Glomerular visceral epithelial cell (primary cell): ENCODE measurements around the gene BACH1.
A peak's percentile ranks its signal among the peaks of the same experiment; 100 is the strongest.
"Not testable (repeated sequence)": the region's sequence is repeated elsewhere in the genome, so short reads cannot be mapped to it uniquely, and the experiment has no call there.

Experiments used
- DNase-seq: peaks from one replicate; pipeline ENCODE4 v3.0.0-alpha.2; 2016; ENCODE audit errors: extremely low spot score

The BACH1 gene

DNA sequence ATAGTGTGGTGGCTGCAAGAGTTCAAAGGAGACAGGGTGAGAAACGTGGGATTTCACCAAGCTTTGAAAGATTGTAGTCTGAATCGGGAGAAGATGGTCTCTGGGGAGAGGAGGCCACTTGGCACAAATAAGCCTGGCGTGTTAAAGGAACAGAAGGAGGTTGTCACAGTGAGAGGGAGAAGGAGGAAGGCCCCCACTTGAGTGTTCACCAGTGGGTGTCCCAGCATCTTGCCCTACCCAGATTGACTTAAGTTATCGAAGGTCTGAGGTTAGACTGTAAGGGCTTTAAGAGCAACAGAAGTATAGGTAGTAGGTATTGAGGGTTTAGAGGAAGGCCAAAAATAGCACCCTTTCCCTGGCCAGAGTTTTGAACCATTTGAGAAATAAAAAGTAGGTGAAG is 48.0 kb downstream of the BACH1 start:
- DNase-seq, result no peak

GRCh38 chr21:29347274-29347681 is 48.6 kb downstream of the BACH1 start:
- DNase-seq, result no peak

- no peak for DNase-seq
Observed at GRCh38 chr21:29349702-29350101, 51.0 kb downstream of the BACH1 start.

DNA sequence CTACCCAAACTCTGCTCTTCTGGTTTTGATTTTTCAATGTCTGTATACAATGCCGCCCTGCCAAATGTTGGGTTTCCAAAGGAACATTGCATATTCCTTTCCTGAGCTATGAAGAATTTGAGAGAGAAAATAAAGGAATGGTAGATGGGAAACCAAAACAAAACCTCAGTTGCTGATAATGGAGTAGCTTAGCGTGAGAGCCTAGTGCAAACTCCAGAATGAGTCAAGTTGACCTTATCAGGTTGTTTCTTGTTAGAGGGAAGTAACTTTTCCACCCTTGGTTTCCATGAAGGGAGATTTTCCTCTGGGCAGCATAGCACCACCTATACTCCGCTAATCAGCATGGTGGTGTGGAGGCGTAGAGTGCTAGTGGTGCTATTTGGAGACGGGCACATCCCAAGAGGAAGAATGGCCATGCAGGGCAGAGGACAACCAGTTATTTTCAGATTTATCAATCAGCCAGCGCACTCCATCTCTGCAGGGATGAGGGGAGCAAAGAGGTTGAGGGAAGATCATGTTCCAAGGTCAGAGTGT is 51.6 kb downstream of the BACH1 start:
- no peak for DNase-seq

- DNase-seq, result no peak
Observed at GRCh38 chr21:29351691-29352090, 53.0 kb downstream of the BACH1 start.

DNA sequence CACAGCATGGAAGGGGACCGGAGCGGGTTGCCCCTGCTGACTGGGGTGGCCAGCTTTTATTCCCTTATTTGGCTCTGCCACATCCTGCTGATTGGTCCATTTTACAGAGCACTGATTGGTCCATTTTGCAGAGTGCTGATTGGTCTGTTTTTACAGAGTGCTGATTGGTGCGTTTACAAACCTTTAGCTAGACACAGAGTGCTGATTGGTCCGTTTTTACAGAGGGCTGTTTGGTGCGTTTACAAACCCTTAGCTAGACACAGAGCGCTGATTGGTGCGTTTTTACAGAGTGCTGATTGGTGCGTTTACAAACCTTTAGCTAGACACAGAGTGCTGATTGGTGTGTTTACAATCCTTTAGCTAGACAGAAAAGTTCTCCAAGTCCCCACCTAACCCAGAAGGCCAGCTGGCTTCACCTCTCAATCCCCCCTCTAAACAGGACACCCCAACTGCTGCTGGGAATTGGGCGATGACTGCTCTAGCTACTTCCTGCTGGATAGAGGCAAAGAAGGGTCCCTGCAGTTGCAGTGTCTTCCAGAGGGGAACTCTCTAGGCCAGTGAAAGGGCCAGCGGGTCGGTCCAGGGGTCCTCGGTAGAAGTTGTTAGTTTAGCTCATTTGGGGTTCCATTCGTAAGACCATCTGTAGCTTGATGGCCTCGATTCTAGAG is 56.5 kb downstream of the BACH1 start:
- DNase-seq, result not testable (repeated sequence)

GRCh38 chr21:29356291-29356690 is 57.6 kb downstream of the BACH1 start:
- DNase-seq, result not testable (repeated sequence)

- not testable (repeated sequence) for DNase-seq
Observed at GRCh38 chr21:29356810-29357209, 58.1 kb downstream of the BACH1 start.

DNA sequence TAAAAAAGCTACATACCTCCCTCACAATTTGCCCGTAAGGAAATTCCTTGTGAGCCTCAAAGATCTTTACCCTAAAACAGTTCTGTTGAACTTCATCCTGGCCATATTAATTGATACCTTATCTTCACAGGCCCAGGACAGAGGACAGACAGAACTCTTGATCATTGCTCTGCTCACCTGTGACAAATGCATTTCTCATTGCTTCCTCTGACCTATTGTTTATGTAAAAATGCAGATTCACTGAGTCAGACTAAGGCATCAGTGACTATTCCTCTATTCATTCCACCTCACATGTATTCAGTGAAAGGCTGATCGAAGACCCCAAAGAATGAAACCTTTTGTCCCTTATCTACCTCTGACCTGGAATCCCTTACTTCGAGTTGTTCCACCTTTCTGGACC is 61.0 kb downstream of the BACH1 start:
- DNase-seq, result no peak

DNA sequence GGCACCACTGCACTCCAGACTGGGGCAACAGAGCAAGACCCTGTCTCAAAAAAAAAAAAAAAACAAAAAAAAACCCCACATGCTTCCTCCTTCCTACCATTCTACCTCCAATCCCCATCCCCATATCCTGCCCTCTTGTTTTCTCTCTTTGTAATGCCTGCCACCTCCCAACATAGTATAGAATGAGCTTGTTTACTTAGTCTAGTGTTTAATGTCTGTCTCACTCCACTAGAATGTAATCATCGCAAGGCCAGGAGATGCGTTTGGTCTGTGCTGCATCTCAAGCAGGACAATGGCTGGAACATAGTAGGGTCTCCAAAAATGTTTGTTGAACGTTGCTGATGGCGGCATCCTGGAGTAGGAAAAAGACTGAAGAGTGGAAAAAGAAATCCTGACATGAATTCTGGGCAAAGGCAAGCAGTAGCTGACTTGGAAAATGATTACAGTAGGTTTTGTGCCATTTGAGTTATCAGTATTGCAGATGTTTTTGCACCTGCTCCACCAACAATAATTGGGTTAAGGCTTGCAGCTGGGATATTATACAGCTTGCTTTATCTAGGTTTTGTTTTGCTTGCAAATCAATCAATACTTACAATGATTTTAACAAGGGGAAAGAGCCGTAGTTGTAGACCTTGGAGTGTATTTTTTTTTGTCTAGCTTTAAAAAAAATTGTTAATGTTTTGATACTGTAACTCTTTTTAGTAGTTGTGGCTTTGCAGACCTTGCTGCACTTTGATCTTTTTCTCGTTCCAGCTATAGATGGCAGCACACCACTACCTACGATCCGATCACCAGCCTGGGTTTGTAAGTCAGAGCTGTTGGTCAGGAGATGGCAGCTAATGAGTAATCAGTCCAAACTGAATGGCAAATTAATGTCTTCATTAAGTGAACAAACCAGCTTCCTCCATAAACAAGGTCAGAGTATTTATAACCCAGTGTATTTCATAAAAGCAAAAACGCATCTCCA is 62.4 kb downstream of the BACH1 start:
- no peak for DNase-seq

DNA sequence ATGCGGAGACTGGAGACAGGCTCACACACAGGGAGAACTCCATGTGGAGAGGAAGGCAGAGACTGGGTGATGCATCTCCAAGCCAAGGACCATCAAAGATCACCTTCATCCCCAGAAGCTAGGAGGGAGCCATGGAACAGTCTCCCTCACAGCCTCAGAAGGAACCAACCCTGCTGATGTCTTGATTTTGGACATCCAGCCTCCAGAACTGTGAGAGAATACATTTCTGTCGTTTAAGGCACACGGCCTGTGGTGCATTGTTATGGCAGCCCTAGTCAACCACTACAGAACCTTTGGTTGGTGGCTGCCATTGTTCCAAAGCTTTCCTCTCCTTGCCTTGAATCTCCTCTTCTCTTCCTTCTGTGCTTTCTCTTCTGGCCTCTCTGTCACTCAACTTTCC is 64.0 kb downstream of the BACH1 start:
- no peak for DNase-seq

DNA sequence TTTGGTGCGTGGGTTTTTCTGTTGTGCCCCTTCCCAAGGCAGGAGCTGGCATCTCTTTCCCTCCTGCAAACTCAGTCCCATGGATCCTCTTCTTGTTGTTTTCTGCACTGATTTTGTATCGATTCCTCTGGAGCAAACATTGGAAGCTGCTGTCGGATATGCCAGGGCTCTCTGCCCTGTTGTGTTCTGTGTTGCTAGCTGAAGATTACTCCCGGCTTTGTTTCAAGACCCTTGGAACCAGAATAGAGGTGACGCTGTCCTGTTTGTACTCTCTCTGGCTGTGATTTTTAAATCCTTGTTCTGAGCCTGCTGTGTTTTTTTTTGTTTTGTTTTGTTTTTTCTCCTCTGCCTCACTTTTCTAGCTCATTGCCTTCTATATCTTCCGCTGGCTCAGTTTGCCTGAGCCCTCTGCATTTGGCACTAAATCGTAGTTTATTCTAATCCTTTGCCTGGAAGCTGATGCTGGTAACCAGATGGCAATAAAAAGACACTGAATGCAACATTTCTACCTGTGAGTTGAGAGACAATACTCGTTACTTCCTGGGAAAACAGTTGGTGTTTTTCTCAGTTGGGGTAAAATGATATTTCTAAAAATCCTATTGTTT is 67.0 kb downstream of the BACH1 start:
- DNase-seq, result no peak

DNA sequence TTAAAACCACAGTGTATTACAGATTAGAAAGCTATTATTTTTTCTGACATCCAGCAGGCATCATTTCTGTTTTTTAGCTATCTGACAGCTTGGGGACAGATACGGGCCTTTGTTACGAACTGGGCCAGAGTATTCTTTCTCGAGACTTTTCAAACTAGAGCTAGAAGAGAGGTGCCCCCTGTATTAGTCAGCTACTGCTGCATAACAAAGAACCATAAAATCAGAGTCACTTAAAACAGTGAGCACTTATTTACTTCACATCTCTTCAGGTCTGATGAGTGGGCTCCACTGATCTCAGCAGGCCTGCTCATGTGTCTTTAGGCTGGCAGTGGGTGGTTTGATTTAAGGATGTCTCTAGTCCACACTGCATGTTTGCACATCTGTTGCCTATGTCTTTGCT is 67.8 kb downstream of the BACH1 start:
- no peak for DNase-seq

- no peak for DNase-seq
Observed at GRCh38 chr21:29367335-29367734, 68.6 kb downstream of the BACH1 start.

DNA sequence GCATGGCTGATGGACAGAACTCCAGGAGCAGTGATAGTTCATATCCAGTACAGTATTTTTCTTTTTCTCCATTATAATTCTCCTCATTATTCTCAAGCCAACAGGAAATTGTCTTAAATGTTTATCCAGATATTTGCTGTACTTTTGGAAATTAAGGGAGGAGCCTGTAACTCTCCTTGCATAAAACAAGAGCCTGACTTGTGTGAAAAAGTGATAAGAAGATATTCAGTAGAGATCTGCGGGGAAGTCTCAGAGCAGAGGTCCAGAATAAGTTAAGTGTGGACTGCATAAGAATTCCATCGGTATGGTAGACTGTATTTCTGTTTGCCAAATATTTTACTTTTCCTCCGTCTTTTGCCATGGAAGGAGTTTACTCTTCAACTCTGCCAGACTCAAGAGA is 70.2 kb downstream of the BACH1 start:
- DNase-seq, result no peak

DNA sequence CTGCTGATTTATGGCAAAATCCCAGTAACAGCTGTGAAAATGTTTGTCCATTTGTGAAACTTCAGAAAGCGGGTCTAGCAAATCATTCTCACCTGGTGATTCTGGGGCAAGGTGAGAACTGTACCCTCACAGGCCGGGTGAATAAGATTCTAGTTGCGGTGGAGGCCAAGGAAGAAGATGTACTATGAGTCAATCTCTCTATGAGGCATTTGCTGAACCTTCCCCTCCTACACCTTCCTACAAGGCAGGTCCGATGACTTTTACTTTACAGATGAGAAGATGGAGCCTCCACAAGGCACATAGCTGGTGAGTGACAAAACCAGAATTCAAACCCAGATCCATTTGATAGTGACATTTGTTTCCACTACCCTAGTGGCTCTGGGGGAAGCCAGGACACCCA is 72.7 kb downstream of the BACH1 start:
- no peak for DNase-seq

- peak; percentile 76 for DNase-seq
Observed at GRCh38 chr21:29372063-29372802, 73.5 kb downstream of the BACH1 start.

- no peak for DNase-seq
Observed at GRCh38 chr21:29374481-29374880, 75.8 kb downstream of the BACH1 start.

GRCh38 chr21:29376556-29376955 is 77.8 kb downstream of the BACH1 start:
- no peak for DNase-seq

DNA sequence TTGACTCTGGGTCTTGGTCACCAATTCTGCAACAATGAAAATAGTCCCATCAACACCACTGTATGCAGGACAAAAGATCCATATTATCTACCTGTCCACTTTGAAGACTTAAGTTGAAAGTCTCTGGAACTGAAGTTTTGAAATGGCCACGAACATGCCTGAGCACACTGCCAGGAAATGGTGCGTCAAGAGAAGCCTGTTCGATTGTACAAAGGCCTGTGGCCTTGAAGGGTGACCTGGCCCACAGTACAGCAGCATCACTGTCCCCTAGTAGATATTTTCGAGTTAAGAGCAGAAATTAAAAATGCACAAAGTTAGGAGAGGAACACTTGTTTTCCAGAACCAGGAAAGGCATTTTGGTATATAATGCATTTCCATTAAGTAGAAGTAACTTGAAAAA is 78.5 kb downstream of the BACH1 start:
- DNase-seq, result no peak

- DNase-seq, result no peak
Observed at GRCh38 chr21:29378832-29379231, 80.1 kb downstream of the BACH1 start.
